ENCODE measurements around the gene RBM26.

- TF ChIP-seq EZH2 (IDR thresholded peaks at IDR 0.05; ENCODE audit: insufficient read depth, low read length) (no peak), CTCF (IDR thresholded peaks at IDR 0.05; ENCODE audit: insufficient read depth, low read depth, low read length) (no peak)
Observed at GRCh38 chr13:79289571-79289970, 116.5 kb downstream of the RBM26 start.

Data from astrocyte (in vitro differentiated cells and primary cell).